Measurements from ENCODE around the gene APOL2. TPM values are rescaled to one million over a fixed set of nuclear protein-coding genes. Genes with fewer than 3 reads are reported as not detected.

APOL2 gene
- total RNA-seq, 2 experiments from 2014 or later, result 11.8 to 12.4 TPM

GRCh38 chr22:36224245-36224644 lies 15.1 kb downstream of the APOL2 start:
- CTCF ChIA-PET (ENCODE audit: unreplicated experiment), result no interaction called here
- H4K20me1 ChIP-seq (ENCODE audit: insufficient read depth, low read length), result no peaks in the 10 kb centered on the region
- no peak overlapping the region for H2AFZ ChIP-seq (ENCODE audit: low read length)
- H3K9me3 ChIP-seq (ENCODE audit: low read length), result no peaks in the 10 kb centered on the region
- no peak overlapping the region for H3K4me2 ChIP-seq (ENCODE audit: low read length)
- H3K36me3 ChIP-seq (ENCODE audit: insufficient read depth, low read length), result no peaks in the 10 kb centered on the region; the same call in 1 of the 2 replicates
- intact Hi-C loops (cut with micrococcal nuclease; ENCODE audit: unreplicated experiment), result loop anchor here (5.0 kb wide), 2 partner anchors 42 to 82 kb away; no protein-coding TSS in a partner anchor
- H3K4me3 ChIP-seq (ENCODE audit: low read depth, low read length, poor library complexity, severe bottlenecking), result no peak overlapping the region
- DNase-seq (ENCODE audit: low spot score), result no peak
- POLR2A ChIA-PET, result no interaction called here
- H3K79me2 ChIP-seq (ENCODE audit: insufficient read depth, low read depth, low read length), result no peaks in the 10 kb centered on the region
- H3K9me2 ChIP-seq (ENCODE audit: insufficient read depth, low read length), result no peaks in the 10 kb centered on the region
- BruUV-seq (replicated peaks), result no TSS peak
- no peak overlapping the region for H3K27ac ChIP-seq (ENCODE audit: low read depth, low read length, poor library complexity, severe bottlenecking)
- no peaks in the 10 kb centered on the region for H3K4me1 ChIP-seq (ENCODE audit: insufficient read depth, low read length, poor library complexity, severe bottlenecking)
- TF ChIP-seq, protein P1, sequence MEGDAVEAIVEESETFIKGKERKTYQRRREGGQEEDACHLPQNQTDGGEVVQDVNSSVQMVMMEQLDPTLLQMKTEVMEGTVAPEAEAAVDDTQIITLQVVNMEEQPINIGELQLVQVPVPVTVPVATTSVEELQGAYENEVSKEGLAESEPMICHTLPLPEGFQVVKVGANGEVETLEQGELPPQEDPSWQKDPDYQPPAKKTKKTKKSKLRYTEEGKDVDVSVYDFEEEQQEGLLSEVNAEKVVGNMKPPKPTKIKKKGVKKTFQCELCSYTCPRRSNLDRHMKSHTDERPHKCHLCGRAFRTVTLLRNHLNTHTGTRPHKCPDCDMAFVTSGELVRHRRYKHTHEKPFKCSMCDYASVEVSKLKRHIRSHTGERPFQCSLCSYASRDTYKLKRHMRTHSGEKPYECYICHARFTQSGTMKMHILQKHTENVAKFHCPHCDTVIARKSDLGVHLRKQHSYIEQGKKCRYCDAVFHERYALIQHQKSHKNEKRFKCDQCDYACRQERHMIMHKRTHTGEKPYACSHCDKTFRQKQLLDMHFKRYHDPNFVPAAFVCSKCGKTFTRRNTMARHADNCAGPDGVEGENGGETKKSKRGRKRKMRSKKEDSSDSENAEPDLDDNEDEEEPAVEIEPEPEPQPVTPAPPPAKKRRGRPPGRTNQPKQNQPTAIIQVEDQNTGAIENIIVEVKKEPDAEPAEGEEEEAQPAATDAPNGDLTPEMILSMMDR (conservative IDR thresholded peaks at IDR 0.05; ENCODE audit: low read length), result no peak
- TF ChIP-seq EZH2phosphoT487 (IDR thresholded peaks at IDR 0.05; ENCODE audit: borderline replicate concordance, low read depth, low read length), result no peak

GRCh38 chr22:36223504-36223903 lies 15.8 kb downstream of the APOL2 start:
- CTCF ChIA-PET (ENCODE audit: unreplicated experiment), result no interaction called here
- Histone ChIP-seq H3K36me3 (ENCODE audit: insufficient read depth, low read length) (no peaks in the 10 kb centered on the region; the same call in 1 of the 2 replicates), H3K9me2 (ENCODE audit: insufficient read depth, low read length) (no peaks in the 10 kb centered on the region), H4K20me1 (ENCODE audit: insufficient read depth, low read length) (no peaks in the 10 kb centered on the region), H3K9me3 (ENCODE audit: low read length) (no peaks in the 10 kb centered on the region), H2AFZ (ENCODE audit: low read length) (no peak overlapping the region), H3K4me1 (ENCODE audit: insufficient read depth, low read length, poor library complexity, severe bottlenecking) (no peaks in the 10 kb centered on the region), H3K4me2 (ENCODE audit: low read length) (no peak overlapping the region), H3K4me3 (ENCODE audit: low read depth, low read length, poor library complexity, severe bottlenecking) (no peak overlapping the region), H3K27ac (ENCODE audit: low read depth, low read length, poor library complexity, severe bottlenecking) (no peak overlapping the region), H3K79me2 (ENCODE audit: insufficient read depth, low read depth, low read length) (no peaks in the 10 kb centered on the region)
- POLR2A ChIA-PET, result no interaction called here
- BruUV-seq (replicated peaks), result no TSS peak
- intact Hi-C loops (cut with micrococcal nuclease; ENCODE audit: unreplicated experiment), result loop anchor here (5.0 kb wide), 2 partner anchors 41 to 81 kb away; no protein-coding TSS in a partner anchor
- no peak for DNase-seq (ENCODE audit: low spot score)
- TF ChIP-seq, protein P1 (conservative IDR thresholded peaks at IDR 0.05; ENCODE audit: low read length), result no peak
- TF ChIP-seq EZH2phosphoT487 (IDR thresholded peaks at IDR 0.05; ENCODE audit: borderline replicate concordance, low read depth, low read length), result no peak

DNA sequence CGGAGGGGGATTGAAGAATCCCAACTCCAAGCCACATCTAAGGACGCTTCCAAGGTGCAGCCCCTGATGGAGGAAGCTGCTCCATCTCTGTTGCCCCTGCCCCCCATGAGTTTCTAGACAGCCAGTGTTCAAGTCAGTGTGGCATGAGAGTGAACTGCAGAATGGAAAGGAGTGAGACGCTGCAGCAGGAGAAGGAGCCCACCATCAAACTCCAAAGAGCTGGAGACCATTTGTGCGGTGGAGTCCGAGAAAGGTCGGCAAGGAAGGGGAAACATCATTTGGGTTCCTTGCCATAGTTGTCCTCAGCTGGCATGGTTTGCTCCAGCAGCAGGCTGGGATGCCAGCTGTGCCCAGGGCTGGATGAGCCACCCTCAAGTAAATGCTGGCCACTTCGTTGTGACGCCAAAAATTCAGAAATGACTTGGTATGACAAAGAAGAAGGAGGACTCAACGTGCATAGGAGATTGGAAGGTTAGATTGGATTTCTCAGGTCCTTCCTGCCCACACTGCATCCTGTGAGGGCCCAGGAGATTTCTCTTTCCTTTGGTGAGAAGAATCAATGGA lies 16.4 kb downstream of the APOL2 start:
- no peaks in the 10 kb centered on the region for H3K9me3 ChIP-seq (ENCODE audit: low read length)

More for the DNA sequence above, 16.4 kb downstream of the APOL2 start:
- no peaks in the 10 kb centered on the region for H3K4me1 ChIP-seq (ENCODE audit: insufficient read depth, low read length, poor library complexity, severe bottlenecking)
- H3K9me2 ChIP-seq (ENCODE audit: insufficient read depth, low read length), result no peaks in the 10 kb centered on the region
- ChIA-PET CTCF (ENCODE audit: unreplicated experiment) (no interaction called here), POLR2A (no interaction called here)
- H3K4me2 ChIP-seq (ENCODE audit: low read length), result no peak overlapping the region
- no peak overlapping the region for H2AFZ ChIP-seq (ENCODE audit: low read length)
- intact Hi-C loops (cut with micrococcal nuclease; ENCODE audit: unreplicated experiment), result loop anchor here (5.0 kb wide), 2 partner anchors 41 to 81 kb away; no protein-coding TSS in a partner anchor
- no peaks in the 10 kb centered on the region; the same call in 1 of the 2 replicates for H3K36me3 ChIP-seq (ENCODE audit: insufficient read depth, low read length)
- no peak overlapping the region for H3K27ac ChIP-seq (ENCODE audit: low read depth, low read length, poor library complexity, severe bottlenecking)
- TF ChIP-seq, protein P1 (conservative IDR thresholded peaks at IDR 0.05; ENCODE audit: low read length), result no peak
- no peak for TF ChIP-seq EZH2phosphoT487 (IDR thresholded peaks at IDR 0.05; ENCODE audit: borderline replicate concordance, low read depth, low read length)
- DNase-seq (ENCODE audit: low spot score), result no peak
- no peaks in the 10 kb centered on the region for H4K20me1 ChIP-seq (ENCODE audit: insufficient read depth, low read length)
- no peak overlapping the region for H3K4me3 ChIP-seq (ENCODE audit: low read depth, low read length, poor library complexity, severe bottlenecking)
- H3K79me2 ChIP-seq (ENCODE audit: insufficient read depth, low read depth, low read length), result no peaks in the 10 kb centered on the region
- no TSS peak for BruUV-seq (replicated peaks)
